ENCODE results near the gene LIM2. TPM values are rescaled to one million over a fixed set of nuclear protein-coding genes. Genes with fewer than 3 reads are reported as not detected.

The LIM2 gene
- total and polyA plus RNA-seq, 2 of the 8 experiments (the other 6 are each of a cell fraction or from before 2014, with no cell fraction given) = not detected

DNA sequence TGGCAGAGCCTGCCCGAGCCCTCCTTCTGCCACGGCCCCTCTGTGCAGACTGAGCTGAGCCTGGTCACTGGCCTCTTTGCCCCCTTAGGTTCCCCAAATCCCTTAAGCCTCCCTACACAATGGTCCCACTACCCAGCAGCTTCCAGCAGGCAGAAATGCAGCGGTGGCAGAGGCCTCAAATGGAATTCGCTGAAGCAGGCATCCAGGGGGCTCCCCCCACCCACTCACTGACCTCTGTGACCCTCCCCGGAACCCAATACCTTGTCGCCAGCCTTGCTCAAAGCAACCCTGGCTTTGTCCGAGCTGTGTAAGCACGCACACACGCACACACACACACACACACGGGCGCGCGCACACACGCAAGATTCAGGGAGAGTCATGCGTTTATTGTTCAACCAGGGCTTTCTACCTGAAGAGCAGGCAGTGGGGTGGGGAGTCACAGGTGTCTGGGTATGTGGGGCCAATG is at the start of gene LIM2 (continued):
- no peak for TF ChIP-seq CHD7 (IDR thresholded peaks at IDR 0.05; ENCODE audit: insufficient replicate concordance, low read length)
- no peak for TF ChIP-seq CREB1 (IDR thresholded peaks at IDR 0.05)

Data from H1 (cell line).